GM19372 (cell line): ENCODE results near the gene PPP1R12A.
A peak's percentile ranks its signal among the peaks of the same experiment; 100 is the strongest.

Experiments used
- ATAC-seq: cut with Tn5 transposase; IDR thresholded peaks from one replicate; pipeline ENCODE4 v1.9.1; 2021; ENCODE audit warnings: mild to moderate bottlenecking, low read depth, moderate library complexity; ENCODE audit not compliant: unreplicated experiment

PPP1R12A gene

DNA sequence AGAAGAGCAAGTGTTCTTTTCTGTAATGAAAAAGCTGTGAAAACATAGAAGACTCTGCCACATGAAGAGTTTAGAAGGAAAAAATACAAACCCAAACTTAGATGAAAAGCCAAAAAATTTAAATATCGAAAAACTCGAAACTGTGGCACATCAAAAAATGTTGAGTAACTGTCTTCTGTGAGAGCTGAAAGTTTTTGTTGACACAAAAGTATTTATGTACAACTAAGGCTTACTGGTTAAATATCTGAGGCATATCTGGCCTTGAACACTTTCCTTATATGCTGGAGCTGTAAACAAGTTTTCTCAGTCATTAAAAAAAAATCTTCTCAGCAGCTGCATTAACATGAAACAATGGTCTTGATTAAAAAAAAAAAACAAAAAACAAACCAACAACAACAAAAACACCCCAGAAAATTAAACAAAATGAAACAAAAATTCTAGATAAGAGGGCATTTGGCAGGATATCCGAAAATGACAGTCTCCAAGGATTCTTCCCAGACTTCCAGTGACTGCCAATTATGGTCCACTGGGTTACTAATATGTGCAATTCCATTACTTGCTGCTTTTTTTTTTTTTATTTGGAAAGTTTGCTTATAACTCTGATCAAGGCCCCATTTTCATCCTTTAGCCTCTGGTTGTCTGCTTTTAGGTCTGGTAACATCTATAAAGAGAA is 159.4 kb downstream of the PPP1R12A start:
- ATAC-seq = no peak

GRCh38 chr12:79773896-79774295 is 161.0 kb downstream of the PPP1R12A start:
- no peak for ATAC-seq

GRCh38 chr12:79769860-79770485 is 164.9 kb downstream of the PPP1R12A start:
- no peak for ATAC-seq

DNA sequence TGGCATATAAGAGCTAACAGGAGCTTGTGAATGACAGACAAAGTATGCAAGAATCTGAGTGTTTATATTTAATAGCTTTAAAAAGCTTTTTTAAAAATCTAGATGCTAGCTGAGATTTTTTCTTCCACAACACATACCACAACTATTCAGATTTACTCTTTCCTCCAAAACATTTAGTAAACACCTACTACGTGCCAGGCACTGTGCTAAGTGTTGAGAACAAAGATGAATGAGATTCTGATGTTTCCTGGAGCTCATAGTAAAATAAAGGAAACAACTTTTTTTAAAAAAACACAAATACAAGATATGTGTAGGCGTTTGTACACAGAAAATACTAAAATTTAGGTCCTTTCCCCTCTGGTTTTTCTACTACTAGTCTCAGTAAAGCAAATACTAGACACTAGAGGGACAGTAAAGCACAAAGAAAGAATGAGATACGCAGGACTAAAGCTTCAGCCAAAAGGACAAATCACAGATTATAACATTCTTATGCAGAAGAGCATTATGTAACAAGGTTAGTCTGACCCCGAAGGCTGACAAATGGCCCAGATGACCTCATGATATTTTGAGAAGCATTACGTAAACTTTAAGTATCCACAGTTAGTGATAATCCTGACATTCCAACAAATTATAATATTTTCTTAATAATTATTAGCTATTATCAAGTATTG is 165.6 kb downstream of the PPP1R12A start:
- no peak for ATAC-seq

DNA sequence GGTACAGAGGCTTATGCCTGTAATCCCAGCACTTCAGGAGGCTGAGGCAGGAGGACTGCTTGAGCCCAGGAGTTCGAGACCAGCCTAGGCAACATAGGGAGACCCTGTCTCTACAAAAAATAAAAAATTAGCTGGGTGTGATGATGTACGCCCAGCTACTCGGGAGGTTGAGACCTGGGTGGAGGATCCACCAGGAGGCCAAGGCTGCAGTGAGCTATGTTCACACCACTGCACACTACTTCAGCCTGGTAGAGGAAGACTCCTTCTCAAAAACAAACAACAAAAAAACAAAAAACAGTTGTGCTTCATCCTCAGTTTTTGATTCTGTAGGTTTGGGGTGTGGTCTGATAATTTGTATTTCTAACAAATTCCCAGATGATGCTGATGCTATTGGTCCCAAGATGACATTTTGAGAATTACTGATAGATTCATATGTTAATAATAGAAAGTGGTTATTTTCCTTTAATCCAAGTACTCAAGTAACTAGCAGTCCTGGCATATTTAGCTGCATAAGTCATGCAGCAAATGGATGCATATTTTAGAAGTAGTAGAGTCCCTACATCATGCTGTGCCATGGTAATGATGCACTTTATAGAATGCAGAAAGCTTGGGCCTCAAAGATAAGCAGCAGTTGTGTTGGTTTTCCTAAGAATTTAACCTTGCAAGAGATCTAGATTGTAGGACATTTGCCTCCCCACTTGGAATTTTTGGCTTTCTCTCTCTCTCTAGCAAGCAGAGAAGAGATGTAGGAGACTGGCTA is 168.0 kb downstream of the PPP1R12A start:
- ATAC-seq = no peak

- no peak for ATAC-seq
Measured at GRCh38 chr12:79765157-79765556, 169.7 kb downstream of the PPP1R12A start.

DNA sequence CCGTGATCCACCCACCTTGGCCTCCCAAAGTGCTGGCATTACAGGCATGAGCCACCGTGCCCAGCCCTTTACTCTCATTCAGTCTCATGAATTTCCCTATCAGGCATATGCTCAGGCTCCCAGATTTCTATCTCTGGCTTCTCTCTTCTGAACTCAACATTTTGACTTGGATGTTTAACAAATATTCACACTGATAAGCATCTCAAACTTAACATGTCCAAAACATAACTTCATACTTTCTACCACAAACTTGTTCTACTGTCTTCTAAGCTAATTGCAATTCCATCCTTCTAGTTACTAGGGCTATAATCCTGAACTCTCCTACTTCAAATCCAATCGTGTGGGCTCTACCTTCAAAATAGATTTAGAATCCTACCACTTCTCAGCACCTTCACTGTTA is 170.3 kb downstream of the PPP1R12A start:
- ATAC-seq = no peak

DNA sequence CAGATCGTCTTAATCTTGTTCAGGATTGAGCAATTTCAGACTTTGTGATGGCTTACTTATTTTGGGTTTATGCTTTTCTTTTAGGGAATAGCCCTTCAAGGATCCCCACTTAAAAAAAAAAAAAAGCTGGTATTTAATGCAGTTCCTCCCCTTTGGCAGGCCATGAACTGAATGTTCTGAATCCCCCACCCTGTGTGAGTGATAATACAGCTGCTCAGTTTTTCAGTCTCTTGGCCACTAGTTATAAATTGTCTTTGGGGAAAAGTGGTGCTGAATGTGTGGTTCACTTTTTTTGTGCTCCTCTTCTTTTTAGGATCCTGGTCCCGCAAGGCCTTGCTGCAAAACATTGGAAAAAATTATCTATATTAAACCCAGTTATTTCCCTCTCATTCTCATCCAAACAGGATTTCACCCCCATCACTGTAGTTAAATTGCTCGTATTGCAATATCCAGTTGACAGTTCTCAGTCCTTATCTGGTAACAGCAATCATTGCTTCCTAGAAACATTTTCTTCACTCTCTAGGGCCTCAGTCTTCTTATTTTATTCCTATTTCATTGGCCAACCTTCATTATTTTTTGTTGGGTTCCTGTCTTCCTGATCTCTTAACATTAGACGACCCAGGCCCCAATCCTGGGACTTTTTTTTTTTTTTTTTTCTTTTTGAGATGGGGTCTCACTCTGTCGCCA is 171.0 kb downstream of the PPP1R12A start:
- ATAC-seq = no peak

DNA sequence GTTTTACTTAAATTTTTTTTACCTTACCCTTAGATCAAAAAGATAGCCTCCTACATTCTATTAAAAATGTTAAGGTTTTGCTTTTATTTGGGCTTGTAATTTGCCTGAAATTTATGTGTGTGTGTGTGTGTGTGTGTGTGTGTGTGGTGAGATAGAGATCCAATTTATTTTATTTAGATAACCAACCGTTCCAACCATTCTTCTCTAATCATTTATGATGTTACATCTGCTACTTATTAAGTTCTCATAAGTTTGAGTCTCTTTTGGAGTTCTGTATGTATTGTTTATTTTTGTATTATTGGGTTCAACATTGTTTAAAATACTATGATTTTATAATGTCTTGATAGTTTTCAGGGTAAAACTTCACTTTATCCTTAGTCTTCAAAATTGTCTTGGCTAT is 173.6 kb downstream of the PPP1R12A start:
- ATAC-seq = no peak

GRCh38 chr12:79747274-79747673 is 187.6 kb downstream of the PPP1R12A start:
- ATAC-seq = no peak

DNA sequence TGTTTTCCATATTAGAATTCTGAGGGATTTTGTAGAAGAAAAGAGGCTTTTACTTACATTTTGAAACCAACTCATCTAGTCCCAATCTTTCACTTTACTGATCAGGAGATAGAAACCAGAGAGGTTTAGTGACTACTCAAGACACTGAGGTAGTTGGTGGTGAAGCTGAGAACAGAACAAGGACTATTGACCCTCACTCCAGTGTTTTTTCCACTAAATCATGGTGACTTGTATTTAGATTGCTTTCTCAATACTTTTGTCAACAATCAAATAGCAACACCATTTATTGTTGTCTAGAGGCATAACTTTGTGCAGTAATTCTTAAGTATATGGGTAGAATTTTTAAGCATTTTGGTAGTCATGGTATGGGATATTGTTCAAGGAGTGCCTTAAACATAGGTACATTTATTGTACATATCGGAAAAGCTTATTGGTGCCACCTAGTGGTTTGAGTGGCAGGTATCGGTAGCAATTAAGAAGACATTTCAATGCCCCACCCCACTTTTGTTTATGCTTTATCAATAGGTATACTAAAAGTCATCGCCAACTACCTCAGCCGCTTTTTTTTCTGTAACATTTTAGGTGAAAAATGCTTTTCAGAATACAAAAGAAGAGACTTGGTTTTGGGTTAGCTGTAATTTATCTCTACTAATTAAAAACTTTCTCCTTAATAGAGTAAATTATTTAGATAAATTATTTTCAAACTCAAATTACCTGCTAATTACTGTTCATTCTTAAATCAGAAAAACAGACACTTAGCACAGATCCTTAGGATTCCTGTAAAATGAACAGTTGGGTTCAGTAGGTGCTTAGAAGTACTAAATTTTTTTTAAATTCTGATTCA is 196.8 kb downstream of the PPP1R12A start:
- ATAC-seq = peak; percentile 76

GRCh38 chr12:79732638-79733037 is 202.3 kb downstream of the PPP1R12A start:
- no peak for ATAC-seq

- ATAC-seq = no peak
Measured at GRCh38 chr12:79725987-79726386, 208.9 kb downstream of the PPP1R12A start.
